ENCODE measurements around the gene CLDN15.

CLDN15 gene

GRCh38 chr7:101185258-101185839 lies 52.3 kb downstream of the CLDN15 start:
- intact Hi-C loops (cut with DNase I; ENCODE audit: low total_unique reads), result no loop called here
- H3K27me3 ChIP-seq, result peaks cover 0 to 45% of the 10 kb centered on the region in 2 donors
- H3K4me1 ChIP-seq, result no peaks in the 10 kb centered on the region
- no peaks in the 10 kb centered on the region for H3K9me3 ChIP-seq
- no peaks in the 10 kb centered on the region for H3K36me3 ChIP-seq
- H3K27ac ChIP-seq, result no peak overlapping the region
- DNase-seq, result no peak
- no peak overlapping the region for H3K4me3 ChIP-seq
- TF ChIP-seq CTCF (IDR thresholded peaks at IDR 0.05), result no peak

Data from tibial artery (tissue), 4 donors.